ENCODE data around the gene CDH4.

GRCh38 chr20:61304750-61305149 is 52.7 kb downstream of the CDH4 start:
- TF ChIP-seq EP300 (IDR thresholded peaks at IDR 0.05) = no peak
- no peak for TF ChIP-seq POLR2AphosphoS5 (IDR thresholded peaks at IDR 0.05)
